Measurements from ENCODE around the gene METTL14. TPM values are rescaled to one million over a fixed set of nuclear protein-coding genes. Genes with fewer than 3 reads are reported as not detected.

The METTL14 gene
- total RNA-seq, 1 experiment from 2014 or later: 26.1 TPM

- Mint-ChIP-seq H3K9me3 (ENCODE audit: low read depth, unreplicated experiment) (no peaks in the 10 kb centered on the region), H3K4me3 (ENCODE audit: low read depth, unreplicated experiment) (no peak overlapping the region), H3K4me1 (ENCODE audit: low read depth, unreplicated experiment) (no peaks in the 10 kb centered on the region), H3K36me3 (ENCODE audit: insufficient read depth, unreplicated experiment) (peaks cover 9% of the 10 kb centered on the region), H3K27me3 (ENCODE audit: unreplicated experiment) (no peaks in the 10 kb centered on the region), H3K27ac (ENCODE audit: unreplicated experiment) (no peak overlapping the region)
- TF ChIP-seq CTCF (IDR thresholded peaks at IDR 0.05; ENCODE audit: unreplicated experiment): no peak
- BruUV-seq (replicated peaks): no TSS peak
- DNase-seq: no peak
- intact Hi-C loops (cut with micrococcal nuclease; ENCODE audit: unreplicated experiment): no loop called here
- CTCF ChIA-PET: no interaction called here
These were observed 51.7 kb downstream of the METTL14 start for GRCh38 chr4:118736900-118737299.

- no peak overlapping the region for H3K27ac Mint-ChIP-seq (ENCODE audit: unreplicated experiment)
These were observed 52.9 kb downstream of the METTL14 start for GRCh38 chr4:118738090-118738489.

GRCh38 chr4:118739022-118739713 lies 54.0 kb downstream of the METTL14 start:
- TF ChIP-seq CTCF (IDR thresholded peaks at IDR 0.05; ENCODE audit: unreplicated experiment): no peak
- Mint-ChIP-seq H3K36me3 (ENCODE audit: insufficient read depth, unreplicated experiment) (peaks cover 14% of the 10 kb centered on the region), H3K4me3 (ENCODE audit: low read depth, unreplicated experiment) (no peak overlapping the region), H3K27me3 (ENCODE audit: unreplicated experiment) (no peaks in the 10 kb centered on the region), H3K9me3 (ENCODE audit: low read depth, unreplicated experiment) (no peaks in the 10 kb centered on the region), H3K27ac (ENCODE audit: unreplicated experiment) (no peak overlapping the region), H3K4me1 (ENCODE audit: low read depth, unreplicated experiment) (no peaks in the 10 kb centered on the region)
- no TSS peak for BruUV-seq (replicated peaks)
- intact Hi-C loops (cut with micrococcal nuclease; ENCODE audit: unreplicated experiment): no loop called here
- CTCF ChIA-PET: no interaction called here
- DNase-seq: no peak

More at GRCh38 chr4:118738090-118738489, 52.9 kb downstream of the METTL14 start:
- H3K27me3 Mint-ChIP-seq (ENCODE audit: unreplicated experiment): no peaks in the 10 kb centered on the region
- H3K4me3 Mint-ChIP-seq (ENCODE audit: low read depth, unreplicated experiment): no peak overlapping the region
- intact Hi-C loops (cut with micrococcal nuclease; ENCODE audit: unreplicated experiment): no loop called here
- no peak for TF ChIP-seq CTCF (IDR thresholded peaks at IDR 0.05; ENCODE audit: unreplicated experiment)
- CTCF ChIA-PET: no interaction called here
- no peaks in the 10 kb centered on the region for H3K9me3 Mint-ChIP-seq (ENCODE audit: low read depth, unreplicated experiment)
- peaks cover 9% of the 10 kb centered on the region for H3K36me3 Mint-ChIP-seq (ENCODE audit: insufficient read depth, unreplicated experiment)
- BruUV-seq (replicated peaks): no TSS peak
- no peak for DNase-seq
- H3K4me1 Mint-ChIP-seq (ENCODE audit: low read depth, unreplicated experiment): no peaks in the 10 kb centered on the region

- H3K4me3 Mint-ChIP-seq (ENCODE audit: low read depth, unreplicated experiment): no peak overlapping the region
- CTCF ChIA-PET: no interaction called here
- BruUV-seq (replicated peaks): no TSS peak
- TF ChIP-seq CTCF (IDR thresholded peaks at IDR 0.05; ENCODE audit: unreplicated experiment): peak; percentile 4
- no peak for DNase-seq
- H3K9me3 Mint-ChIP-seq (ENCODE audit: low read depth, unreplicated experiment): no peaks in the 10 kb centered on the region
- intact Hi-C loops (cut with micrococcal nuclease; ENCODE audit: unreplicated experiment): loop anchor here (1.0 kb wide), 1 partner anchor 228 kb away; no protein-coding TSS in a partner anchor
- H3K36me3 Mint-ChIP-seq (ENCODE audit: insufficient read depth, unreplicated experiment): peaks cover 17% of the 10 kb centered on the region
- no peaks in the 10 kb centered on the region for H3K4me1 Mint-ChIP-seq (ENCODE audit: low read depth, unreplicated experiment)
- no peaks in the 10 kb centered on the region for H3K27me3 Mint-ChIP-seq (ENCODE audit: unreplicated experiment)
- H3K27ac Mint-ChIP-seq (ENCODE audit: unreplicated experiment): no peak overlapping the region
These were observed 55.7 kb downstream of the METTL14 start for GRCh38 chr4:118740869-118741268.

Data from Calu3 (cell line).